Measurements from ENCODE around the gene SNAPC2.

Gene SNAPC2, protein sequence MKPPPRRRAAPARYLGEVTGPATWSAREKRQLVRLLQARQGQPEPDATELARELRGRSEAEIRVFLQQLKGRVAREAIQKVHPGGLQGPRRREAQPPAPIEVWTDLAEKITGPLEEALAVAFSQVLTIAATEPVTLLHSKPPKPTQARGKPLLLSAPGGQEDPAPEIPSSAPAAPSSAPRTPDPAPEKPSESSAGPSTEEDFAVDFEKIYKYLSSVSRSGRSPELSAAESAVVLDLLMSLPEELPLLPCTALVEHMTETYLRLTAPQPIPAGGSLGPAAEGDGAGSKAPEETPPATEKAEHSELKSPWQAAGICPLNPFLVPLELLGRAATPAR

DNA sequence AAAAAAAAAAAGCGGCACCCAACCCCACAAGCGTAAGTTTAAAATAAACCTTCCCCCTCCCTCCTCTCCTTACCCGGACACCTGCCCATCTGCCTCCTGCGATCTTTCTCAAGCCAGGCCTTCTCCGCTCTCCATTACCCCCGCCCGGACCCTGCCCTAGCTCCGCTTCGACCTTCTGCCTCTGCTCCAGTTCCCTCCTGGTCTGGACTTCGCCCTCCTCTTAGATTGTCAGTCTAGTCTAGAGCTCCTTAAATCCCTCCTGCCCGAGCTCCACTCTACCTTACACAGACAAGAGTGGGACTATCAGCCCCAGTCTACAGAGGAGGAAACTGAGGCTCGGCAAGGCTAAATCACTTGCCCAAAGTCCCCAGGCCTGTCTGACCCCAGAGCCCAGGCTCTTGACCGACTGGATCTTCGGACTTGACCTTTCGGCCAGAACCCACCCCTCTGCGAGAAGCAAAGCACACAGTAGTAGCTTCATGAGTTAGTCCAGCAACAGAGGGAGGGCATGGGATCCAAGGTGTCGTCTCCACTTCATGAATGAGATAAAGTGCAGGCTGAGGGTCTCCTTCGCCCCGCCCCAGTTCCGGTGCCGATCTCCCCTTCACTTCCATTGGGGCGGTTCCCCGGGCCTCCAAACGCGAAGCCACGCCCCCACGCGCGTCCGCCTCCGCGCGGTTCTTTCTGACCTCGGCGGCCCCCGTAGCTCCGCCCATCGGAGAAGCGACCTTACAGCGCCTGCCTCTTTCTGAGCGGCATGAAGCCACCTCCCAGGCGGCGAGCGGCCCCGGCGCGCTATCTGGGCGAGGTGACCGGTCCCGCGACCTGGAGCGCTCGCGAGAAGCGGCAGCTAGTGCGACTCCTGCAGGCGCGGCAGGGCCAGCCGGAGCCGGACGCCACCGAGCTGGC is at the start of gene SNAPC2:
TSS of gene SNAPC2 (plus strand) at position 729 of the 909 bp plus-strand sequence. CDS start at position 758, 29 bp downstream.
- peak; percentile 90 for DNase-seq

DNA sequence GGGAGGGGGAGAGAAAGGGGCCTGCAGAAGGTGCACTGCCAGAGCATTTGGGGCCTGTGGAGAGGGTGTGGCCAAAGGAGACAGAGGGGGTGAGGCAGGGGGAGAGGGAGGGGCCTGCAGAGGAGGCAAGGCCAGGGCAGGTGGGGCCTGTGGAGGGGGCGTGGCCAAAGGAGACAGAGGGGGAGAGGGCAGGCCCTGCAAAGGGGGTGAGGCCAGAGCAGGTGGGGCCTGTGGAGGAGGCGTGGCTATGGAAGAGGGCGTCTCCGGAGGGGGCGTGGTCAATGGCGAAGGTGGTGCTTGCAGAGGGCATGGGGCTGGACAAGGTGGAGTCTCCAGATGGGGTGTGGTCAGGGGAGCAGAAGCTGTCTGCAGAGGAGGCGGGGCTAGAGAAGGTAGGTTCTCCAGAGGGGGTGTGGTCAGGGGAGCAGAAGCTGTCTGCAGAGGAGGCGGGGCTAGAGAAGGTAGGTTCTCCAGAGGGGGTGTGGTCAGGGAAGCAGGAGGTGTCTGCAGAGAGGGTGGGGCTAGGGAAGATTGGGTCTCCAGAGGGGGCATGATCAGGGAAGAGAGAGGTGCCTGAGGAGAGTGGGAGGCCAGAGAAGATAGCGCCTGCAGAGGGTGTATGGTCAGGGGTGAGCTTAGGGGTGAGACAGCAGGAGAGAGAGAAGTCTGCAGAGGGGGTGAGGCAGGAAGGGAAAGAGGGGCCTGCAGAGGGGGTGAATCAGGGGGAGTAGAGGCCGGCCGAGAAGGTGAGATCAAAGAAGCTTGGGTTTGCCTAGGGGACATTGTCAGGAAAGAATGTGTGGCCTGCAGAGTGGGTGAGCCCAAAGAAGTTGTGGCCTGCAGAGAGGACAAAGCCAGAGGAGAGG is 49.3 kb upstream of the SNAPC2 start:
- peak; percentile 81 for DNase-seq

DNA sequence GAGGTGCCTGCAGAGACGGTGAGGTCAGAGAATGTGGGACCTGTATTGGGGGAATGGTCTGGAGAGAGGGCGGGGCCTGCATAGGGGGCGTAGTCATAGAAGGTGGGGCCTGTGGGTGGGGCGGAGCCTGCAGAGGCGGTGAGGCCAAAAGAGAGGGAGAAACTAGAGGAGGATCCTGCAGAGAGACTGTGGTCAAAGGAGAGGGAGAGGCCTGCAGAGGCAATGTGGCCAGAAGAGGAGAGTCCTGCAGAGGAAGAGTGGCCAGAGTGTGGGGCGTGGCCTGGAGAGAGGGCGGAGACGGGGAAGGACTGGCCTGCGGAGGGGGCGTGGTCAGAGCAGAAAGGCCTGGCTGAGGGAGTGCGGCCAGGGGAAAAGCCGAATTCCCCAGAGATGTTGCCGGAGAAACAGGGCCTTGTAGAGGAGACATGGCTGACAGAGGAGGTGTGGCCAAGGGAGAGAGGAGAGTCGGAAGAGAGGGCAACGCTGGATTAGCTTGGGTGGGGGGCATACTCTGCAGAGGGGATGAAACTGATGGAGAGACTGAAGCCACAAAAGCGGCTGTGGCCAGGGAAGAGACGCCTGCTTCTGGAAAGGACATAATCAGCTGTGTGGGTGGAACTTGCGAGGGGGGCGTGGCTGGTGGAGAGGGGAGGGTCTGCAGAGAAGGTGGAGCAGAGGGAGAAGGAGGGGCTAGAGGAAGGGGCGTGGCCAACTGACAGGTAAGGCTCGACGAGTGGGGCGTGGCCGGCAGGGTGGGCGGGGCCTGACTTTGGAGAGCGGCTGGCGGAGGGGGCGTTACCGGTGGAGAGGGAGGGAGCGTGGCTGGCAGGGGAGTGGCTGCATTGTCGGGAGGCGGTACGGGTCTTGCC is 48.5 kb upstream of the SNAPC2 start:
- DNase-seq, result peak; percentile 94

DNA sequence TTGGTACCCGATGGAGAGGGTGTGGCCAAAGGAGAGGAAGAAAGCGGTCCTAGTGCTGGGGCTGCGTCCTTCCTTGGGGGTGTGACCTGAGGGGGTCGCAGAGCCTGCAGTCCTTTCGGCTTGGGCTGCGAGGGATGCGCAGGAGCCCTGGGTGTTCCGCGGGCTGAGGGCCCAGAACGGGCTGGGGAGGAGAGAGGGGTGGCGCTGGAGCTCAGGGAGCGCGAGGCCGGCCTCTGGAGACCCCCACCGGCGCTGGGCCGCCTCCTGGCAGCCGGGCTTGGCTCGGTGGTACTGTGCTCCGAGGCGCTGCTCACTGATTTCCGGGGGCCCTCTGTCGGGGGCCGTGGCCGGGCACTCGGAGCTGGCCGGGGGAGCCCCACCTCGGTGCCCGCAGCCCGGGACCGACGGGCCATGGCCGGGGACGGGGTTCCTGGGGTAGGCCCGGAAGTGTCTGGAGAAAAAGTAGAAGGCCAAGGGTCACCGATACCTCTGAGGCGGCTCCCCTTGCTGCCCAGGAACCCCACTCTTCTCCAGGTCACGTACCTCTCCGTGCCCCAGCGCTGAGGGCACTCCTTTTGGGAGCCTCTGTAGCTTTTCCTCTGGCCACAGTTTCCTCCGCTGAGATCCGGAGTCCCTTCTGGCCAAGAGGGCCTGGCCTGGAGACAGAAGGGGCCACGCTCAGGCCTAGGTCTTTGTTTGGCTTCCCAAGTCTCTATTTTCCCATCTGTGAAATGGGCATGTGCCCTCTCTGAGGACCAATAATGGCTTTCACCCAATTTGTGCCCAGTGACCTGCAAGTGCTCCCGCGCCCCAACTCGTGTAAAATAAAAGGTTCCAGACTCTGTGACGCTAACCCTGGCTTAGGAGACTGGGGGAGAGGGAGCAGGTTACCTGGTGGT is 47.6 kb upstream of the SNAPC2 start:
- no peak for DNase-seq

DNA sequence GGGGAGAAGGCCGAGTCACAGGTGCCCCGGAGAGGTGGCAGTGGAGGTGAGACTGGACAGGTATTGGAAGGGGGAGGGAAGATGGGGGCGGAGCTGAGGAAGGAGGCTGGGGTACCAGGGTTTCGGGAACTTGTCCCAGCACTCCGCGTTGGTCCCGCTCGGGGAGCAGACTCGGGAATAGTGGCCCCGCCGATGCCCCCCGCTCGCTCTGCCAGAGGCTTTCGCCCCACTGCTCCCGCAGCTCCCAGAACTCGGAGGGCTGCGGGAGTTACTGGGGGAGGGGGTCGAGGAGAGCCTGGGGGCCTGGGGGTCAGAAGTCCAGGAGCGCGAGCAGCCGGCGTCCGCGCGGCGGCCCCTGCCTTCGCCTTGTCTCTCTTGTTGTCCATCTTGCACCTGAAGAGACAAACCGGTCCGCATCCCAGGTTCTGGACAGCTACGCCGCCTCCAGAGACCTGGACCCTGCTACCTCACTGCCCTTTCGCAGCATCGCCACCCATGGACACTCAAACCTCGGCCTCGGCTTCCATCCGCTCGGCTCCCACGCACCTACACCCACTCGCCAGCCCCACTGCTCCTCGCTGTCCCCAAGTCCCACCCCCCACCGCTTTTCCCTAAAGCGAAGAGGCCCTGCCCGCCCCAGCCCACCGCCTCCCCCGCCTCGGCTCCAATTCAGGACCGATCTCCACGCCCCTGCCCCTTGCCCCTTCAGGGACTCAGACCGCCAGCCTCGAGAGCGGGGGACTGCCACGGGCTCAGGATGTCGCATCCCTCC is 46.6 kb upstream of the SNAPC2 start:
- no peak for DNase-seq

DNA sequence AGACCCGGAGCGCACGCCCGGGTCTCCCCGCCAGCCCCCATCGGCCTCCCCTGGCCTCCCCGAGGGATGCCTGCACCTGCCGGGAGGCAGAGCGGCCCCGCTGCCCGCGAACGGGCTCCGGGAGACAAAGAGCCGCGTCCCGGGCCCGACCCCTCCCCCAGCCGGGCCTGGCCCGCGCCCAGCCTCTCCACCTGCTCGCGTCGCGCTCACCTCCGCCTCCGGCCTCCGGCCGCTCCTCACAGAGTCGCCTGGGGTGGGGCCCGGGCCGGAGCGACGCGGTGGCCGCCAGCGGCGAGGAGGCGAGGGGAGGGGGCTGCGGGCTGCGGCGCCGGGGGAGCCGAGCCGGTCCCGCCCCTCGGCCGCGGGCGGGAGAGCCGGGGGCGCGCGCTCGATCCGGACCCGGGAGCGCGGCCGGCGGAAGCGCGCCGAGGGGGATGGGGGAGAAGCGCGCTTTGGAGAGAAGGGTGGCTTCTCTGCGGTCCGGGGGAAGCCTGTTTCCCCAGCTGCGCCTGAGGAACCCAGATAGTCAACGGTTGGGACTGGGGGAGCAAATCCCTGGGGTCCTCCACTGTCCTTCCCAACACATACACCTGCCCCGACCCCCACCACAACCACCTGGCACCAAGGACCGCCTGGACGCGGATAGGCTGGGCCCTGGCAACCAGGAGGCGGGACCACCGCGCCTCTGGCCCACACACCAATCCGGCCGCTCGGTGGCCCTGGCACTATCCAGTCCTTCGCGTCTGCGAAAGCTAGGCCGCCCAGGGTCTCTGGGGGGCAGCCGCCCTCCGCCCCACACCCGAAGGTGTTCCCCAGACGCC is 45.9 kb upstream of the SNAPC2 start, which contains the start of gene PRR36:
TSS of gene PRR36 (minus strand) at position 315 of the 821 bp plus-strand sequence. CDS start 701 bp downstream, outside the sequence.
- DNase-seq, result peak; percentile 80

DNA sequence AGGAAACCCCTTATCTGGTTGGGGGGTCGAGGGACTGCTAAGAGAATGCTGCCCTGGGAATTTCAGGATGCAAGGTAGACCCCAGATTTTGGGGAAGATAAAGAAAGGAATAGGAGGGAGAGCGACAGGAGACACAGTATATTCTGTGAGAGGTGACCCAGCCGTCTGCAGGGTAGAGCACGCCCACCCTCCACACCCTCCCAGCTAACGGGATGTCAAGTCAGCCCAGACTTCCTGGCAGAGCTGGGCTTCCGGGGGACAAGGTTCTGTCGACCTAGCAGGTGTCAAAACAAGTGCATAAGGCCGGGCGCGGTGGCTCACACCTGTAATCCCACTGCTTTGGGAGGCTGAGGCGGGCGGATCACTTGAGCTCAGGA is 45.3 kb upstream of the SNAPC2 start:
- DNase-seq, result no peak

DNA sequence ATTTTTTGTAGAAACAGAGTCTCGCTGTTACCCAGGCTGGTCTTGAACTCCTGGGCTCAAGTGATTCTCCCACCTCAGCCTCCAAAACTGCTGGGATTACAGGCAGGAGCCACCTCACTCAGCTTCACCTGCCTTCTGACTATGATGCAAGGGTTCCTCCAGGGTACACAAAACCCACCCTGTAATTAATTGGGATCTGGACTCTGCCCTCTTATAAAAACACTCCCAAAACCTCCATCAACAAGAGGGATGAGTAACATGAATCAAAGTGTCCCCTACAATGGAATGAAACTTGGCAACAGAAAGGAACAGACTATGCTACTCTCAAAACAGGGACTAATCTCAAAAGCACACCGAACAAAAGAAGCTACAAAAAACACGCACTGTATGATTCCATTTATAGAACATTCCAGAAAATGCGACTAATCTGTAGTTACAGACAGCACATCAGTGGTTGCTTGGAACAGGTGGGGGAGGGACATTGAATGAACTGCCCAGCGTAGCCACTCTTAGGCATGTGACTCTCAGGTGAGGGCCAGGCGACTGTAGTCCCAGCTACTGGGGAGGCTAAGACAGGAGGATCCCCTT is 42.8 kb upstream of the SNAPC2 start:
- DNase-seq, result no peak

DNA sequence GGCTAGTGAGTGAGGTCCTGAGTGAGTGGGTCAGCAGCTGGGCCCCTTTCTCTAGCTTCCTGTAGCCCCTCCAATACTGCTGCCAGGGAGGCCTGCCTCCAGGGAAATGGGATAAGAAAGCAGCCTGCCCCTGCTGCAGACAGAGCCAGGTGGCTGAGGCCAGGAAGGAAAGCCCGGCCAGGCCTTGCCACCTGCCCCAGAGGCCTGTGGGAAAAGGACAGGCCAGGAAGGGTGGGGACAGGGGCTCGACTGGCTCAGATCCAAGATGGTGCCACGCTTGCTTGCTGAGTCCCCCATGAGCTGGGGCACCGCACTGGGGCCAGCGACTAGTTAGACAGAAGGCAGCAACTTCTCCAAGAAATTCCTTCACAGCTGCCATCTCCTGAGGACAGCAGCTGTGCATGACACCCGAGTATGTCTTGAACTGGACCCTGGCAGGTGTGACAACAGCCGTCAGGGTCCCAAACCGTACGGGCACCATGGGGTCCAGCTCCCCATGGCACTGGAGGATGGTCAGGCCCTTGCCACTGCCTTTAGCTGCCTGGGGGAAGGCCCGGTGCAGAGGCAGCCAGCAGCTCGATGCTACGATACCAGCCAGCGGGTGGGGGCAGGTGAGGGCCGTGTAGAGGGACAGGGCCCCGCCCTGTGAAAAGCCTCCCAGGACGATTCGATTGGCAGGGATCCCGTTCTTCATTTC is 40.9 kb upstream of the SNAPC2 start:
- no peak for DNase-seq

DNA sequence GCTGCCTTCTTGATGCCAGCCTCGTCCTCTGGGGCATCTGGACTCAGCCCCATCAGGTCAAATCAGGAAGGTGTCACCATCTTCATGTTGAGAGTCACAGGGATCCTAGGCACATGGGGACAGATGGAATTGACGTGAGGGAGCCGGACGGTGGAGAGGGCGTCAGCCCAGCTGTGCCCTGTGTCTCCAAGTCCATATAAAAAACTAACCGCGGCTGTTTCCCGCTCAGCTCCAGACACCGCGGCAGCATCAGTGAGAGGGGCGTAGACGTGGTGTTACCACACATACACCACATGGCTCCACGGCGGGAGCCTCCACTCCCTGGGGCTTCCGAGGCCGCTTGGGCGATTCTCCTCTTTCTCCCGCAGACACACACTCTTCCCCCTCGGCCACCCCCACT is 40.3 kb upstream of the SNAPC2 start:
- no peak for DNase-seq

DNA sequence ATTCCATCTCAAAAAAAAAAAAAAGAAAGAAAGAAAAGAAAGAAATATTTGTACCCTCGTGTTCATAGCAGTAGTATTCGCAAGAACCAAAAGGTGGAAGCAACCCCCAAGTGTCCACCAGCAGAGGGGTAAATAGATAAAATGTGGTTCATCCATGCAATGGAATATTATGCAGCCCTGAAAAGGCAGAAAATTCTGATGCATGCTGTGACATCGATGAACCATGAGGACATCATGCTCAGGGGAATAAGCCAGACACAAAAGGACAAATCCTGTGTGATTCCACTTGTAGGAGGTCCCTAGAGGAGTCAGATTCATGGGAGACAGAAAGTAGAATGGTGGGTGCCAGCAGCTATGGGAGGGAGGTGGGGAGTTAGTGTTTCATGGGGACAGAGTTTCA is 38.2 kb upstream of the SNAPC2 start:
- DNase-seq, result no peak

DNA sequence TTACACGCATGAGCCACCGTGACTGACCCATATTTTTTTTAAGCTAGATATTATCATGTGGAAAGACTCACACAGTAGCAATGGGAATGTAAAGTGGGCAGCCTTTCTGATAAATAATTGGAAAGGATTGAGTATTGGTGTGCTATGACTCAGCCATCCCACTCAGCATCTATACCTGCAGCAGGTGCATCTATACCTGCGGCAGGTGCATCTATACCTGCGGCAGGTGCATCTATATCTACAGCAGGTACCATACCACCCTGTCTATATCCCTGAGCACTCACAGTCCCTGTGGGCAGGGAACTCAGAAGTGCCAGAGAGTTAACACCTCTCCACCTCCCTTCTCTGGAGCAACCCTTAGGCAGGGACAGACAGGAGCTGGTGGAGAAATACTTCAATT is 37.0 kb upstream of the SNAPC2 start:
- DNase-seq, result no peak

DNA sequence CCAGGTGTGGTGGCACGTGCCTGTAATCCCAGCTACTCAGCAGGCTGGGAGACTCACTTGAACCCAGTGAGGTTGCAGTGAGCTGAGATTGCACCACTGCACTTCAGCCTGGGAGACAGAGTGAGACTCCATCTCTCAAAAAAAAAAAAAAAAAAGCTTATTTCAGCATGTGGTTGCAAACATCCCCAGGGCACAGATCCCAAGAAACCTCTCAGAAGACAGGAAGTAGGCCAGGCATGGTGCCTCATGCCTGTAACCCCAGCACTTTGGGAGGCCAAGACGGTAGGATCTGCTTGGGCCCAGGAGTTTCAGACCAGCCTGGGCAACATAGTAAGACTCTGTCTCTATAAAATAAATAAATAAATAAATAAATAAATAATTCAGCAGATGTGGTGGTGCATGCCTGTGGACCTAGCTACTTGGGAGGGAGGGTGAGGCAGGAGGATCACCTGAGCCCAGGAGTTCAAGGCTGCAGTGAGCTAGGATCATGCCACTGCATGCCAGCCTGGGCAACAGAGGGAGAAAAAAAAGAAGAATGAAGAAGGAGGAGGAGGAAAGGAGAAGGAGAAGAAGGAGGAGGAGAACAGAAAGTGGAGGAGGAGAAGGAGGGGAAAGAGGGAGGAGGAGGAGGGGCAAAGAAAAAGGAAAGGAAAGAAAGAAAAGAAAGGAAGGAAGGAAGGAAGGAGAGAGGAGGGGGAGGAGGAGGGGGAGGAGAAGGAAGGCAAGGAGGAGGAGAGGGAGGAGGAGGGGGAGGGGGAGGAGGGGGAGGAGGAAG is 36.2 kb upstream of the SNAPC2 start:
- DNase-seq, result no peak

DNA sequence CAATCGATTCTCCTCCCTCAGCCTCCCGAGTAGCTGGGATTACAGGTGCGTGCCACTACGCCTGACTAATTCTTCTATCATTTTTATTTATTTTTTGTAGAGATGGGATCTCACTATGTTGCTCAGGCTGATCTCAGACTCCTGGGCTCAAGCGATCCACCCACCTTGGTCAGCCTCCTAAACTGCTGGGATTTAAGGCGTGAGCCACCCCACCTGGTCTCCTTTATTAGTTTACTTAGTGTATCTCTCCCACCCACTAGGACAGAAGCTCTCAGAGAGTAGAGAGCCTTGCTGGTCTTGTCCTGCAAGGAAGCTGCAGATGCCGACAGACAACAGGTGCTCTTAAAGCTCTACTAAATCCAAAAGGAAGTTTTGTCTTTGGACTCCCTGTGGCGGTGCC is 34.3 kb upstream of the SNAPC2 start:
- no peak for DNase-seq

DNA sequence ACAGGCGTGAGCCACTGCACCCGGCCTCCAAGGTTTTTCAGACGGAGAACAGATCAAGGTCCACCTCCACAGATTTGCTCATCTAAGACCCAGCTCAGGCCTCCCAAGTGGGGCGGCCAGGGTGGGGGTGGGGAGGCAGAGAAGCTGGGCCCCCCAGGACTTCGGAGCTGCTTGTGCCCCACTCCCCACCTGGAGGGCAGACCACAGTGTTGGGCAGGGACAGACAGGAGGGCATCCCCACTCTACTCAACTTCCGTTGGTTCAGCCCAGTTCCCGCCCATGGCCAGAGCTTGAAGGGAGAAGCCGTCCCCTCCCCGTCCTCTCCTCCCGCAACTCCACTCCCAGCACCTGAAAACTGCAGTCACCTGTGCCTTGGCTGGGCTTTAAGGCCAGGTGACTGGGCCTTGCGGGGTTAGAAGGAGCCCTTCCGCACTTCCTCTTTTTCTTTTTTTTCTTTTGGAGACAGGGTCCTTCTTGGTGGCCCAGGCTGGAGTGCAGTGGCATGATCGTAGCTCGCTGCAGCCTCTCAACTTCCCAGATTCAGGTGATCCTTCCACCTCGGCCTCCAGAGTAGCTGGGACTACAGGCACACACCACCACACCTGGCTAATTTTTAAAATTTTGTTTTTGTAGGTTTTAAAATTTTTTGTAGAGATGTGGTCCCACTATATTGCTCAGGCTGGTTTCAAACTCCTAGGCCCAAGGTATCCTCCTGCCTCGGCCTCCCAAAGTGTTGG is 32.6 kb upstream of the SNAPC2 start:
- no peak for DNase-seq

DNA sequence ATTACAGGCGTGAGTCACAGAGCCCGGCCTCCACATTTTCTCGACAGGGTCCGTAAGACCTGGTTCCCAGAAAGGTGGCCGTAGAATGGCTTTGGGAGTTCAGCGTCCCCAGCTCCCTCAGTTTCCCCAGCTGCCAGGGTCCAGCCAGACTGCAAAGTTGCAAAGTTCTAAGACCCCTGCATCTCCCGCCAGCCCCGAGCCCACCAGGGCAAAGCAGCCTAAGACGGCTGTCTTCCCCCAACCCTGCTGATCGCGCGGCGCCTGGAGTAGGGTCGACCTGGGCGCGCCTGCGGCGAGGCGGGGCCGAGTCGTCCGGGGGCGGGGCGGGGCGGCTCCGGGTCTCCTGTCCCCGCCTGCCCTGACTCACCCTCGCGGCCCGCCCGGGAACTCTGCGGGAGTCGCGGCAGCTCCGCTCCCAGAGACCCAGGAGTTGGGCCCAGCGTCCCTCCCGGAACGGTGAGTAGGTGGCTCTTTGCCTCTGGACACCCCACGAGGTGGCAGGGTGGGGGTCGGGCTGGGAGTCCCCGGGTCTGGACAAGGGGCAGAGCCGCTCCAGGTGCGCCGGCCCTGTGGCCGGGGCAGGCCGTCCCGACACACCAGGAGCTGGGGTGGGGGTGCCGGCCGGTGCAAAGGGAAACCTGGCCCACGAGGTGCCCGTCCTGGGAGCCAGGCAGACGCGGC is 31.9 kb upstream of the SNAPC2 start, which contains the start of gene LRRC8E:
TSS of gene LRRC8E (plus strand) at position 366 of the 681 bp plus-strand sequence. CDS start 7,094 bp downstream, outside the sequence.
- no peak for DNase-seq

Measured in DMS153 (cell line).